ENCODE results near the gene HEATR5A.
"Not testable (repeated sequence)": the region's sequence is repeated elsewhere in the genome, so short reads cannot be mapped to it uniquely, and the experiment has no call there.

The HEATR5A gene

GRCh38 chr14:31363331-31364073 lies 56.8 kb downstream of the HEATR5A start:
- Histone ChIP-seq H3K27me3 (ENCODE audit: insufficient read depth, low read length, poor library complexity) (no peaks in the 10 kb centered on the region), H3K4me2 (ENCODE audit: low read length) (no peak overlapping the region), H4K5ac (ENCODE audit: low read length) (no peak overlapping the region), H3K56ac (ENCODE audit: low read length) (no peak overlapping the region), H3K4ac (ENCODE audit: low read depth, low read length) (no peak overlapping the region), H4K8ac (ENCODE audit: low read depth, low read length) (no peak overlapping the region), H2BK120ac (ENCODE audit: low read depth, low read length) (no peak overlapping the region), H3K4me3 (ENCODE audit: low read length) (no peak overlapping the region), H2AK5ac (ENCODE audit: low read length) (no peak overlapping the region), H3K18ac (ENCODE audit: low read length) (no peak overlapping the region), H2BK15ac (replicated peaks; ENCODE audit: low read depth) (no peak overlapping the region), H3K9ac (ENCODE audit: low read length) (no peak overlapping the region), H3K79me2 (ENCODE audit: control insufficient read depth, insufficient read depth, low read length) (no peaks in the 10 kb centered on the region), H3K27ac (ENCODE audit: low read depth, low read length) (no peak overlapping the region), H3K4me1 (ENCODE audit: control insufficient read depth, low read depth, low read length) (no peaks in the 10 kb centered on the region), H3K23ac (ENCODE audit: low read length) (no peak overlapping the region), H2BK5ac (ENCODE audit: low read length) (no peak overlapping the region), H3K36me3 (ENCODE audit: control insufficient read depth, insufficient read depth, low read length) (no peaks in the 10 kb centered on the region), H3K79me1 (ENCODE audit: low read length) (no peaks in the 10 kb centered on the region)
- WGBS (ENCODE audit: extremely low coverage, insufficient coverage, low lambda C conversion rate): no CpG with 5 or more reads among the region's 5 CpGs
- DNase-seq: no peak

GRCh38 chr14:31362746-31363145 lies 57.6 kb downstream of the HEATR5A start:
- no peak overlapping the region for H3K18ac ChIP-seq (ENCODE audit: low read length)
- H3K4ac ChIP-seq (ENCODE audit: low read depth, low read length): no peak overlapping the region
- no peak overlapping the region for H4K5ac ChIP-seq (ENCODE audit: low read length)
- no peaks in the 10 kb centered on the region for H3K79me2 ChIP-seq (ENCODE audit: control insufficient read depth, insufficient read depth, low read length)
- peak; percentile 0 for DNase-seq
- H2BK5ac ChIP-seq (ENCODE audit: low read length): no peak overlapping the region
- WGBS (ENCODE audit: extremely low coverage, insufficient coverage, low lambda C conversion rate): no CpG with 5 or more reads among the region's 4 CpGs
- no peak overlapping the region for H3K4me2 ChIP-seq (ENCODE audit: low read length)
- no peak overlapping the region for H2AK5ac ChIP-seq (ENCODE audit: low read length)
- no peaks in the 10 kb centered on the region for H3K79me1 ChIP-seq (ENCODE audit: low read length)
- H3K56ac ChIP-seq (ENCODE audit: low read length): no peak overlapping the region
- H3K9ac ChIP-seq (ENCODE audit: low read length): no peak overlapping the region
- H3K27me3 ChIP-seq (ENCODE audit: insufficient read depth, low read length, poor library complexity): no peaks in the 10 kb centered on the region
- H4K8ac ChIP-seq (ENCODE audit: low read depth, low read length): no peak overlapping the region
- no peak overlapping the region for H2BK15ac ChIP-seq (replicated peaks; ENCODE audit: low read depth)
- H3K36me3 ChIP-seq (ENCODE audit: control insufficient read depth, insufficient read depth, low read length): no peaks in the 10 kb centered on the region
- H2BK120ac ChIP-seq (ENCODE audit: low read depth, low read length): no peak overlapping the region
- no peak overlapping the region for H3K4me3 ChIP-seq (ENCODE audit: low read length)
- H3K27ac ChIP-seq (ENCODE audit: low read depth, low read length): no peak overlapping the region
- no peak overlapping the region for H3K23ac ChIP-seq (ENCODE audit: low read length)
- no peaks in the 10 kb centered on the region for H3K4me1 ChIP-seq (ENCODE audit: control insufficient read depth, low read depth, low read length)

DNA sequence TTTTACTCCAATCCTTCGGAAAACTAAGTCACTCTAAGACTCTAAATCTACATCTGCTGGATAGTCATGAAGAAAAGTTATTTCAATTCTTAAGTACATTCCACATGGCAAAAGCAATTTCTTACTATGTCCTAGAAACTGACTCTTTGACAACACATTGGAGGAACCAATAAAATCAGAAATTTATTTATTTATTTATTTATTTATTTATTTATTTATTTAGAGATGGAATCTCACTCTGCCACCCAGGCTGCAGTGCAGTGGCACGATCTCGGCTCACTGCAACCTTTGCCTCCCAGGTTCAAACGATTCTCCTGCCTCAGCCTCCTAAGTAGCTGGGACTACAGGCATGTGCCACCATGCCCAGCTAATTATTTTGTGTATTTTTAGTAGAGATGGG lies 58.6 kb downstream of the HEATR5A start:
- not testable (repeated sequence) for H3K27me3 ChIP-seq (ENCODE audit: insufficient read depth, low read length, poor library complexity); H2BK120ac ChIP-seq (ENCODE audit: low read depth, low read length); H2BK15ac ChIP-seq (replicated peaks; ENCODE audit: low read depth); H3K9ac ChIP-seq (ENCODE audit: low read length); H3K79me2 ChIP-seq (ENCODE audit: control insufficient read depth, insufficient read depth, low read length); H3K4me3 ChIP-seq (ENCODE audit: low read length); H3K18ac ChIP-seq (ENCODE audit: low read length); H3K4me2 ChIP-seq (ENCODE audit: low read length); H3K23ac ChIP-seq (ENCODE audit: low read length); H3K79me1 ChIP-seq (ENCODE audit: low read length); H3K56ac ChIP-seq (ENCODE audit: low read length); H4K8ac ChIP-seq (ENCODE audit: low read depth, low read length); DNase-seq; H4K5ac ChIP-seq (ENCODE audit: low read length); H2BK5ac ChIP-seq (ENCODE audit: low read length); H3K4me1 ChIP-seq (ENCODE audit: control insufficient read depth, low read depth, low read length); H2AK5ac ChIP-seq (ENCODE audit: low read length); H3K4ac ChIP-seq (ENCODE audit: low read depth, low read length); H3K36me3 ChIP-seq (ENCODE audit: control insufficient read depth, insufficient read depth, low read length); H3K27ac ChIP-seq (ENCODE audit: low read depth, low read length)
- WGBS (ENCODE audit: extremely low coverage, insufficient coverage, low lambda C conversion rate): no CpG with 5 or more reads among the region's 4 CpGs

DNA sequence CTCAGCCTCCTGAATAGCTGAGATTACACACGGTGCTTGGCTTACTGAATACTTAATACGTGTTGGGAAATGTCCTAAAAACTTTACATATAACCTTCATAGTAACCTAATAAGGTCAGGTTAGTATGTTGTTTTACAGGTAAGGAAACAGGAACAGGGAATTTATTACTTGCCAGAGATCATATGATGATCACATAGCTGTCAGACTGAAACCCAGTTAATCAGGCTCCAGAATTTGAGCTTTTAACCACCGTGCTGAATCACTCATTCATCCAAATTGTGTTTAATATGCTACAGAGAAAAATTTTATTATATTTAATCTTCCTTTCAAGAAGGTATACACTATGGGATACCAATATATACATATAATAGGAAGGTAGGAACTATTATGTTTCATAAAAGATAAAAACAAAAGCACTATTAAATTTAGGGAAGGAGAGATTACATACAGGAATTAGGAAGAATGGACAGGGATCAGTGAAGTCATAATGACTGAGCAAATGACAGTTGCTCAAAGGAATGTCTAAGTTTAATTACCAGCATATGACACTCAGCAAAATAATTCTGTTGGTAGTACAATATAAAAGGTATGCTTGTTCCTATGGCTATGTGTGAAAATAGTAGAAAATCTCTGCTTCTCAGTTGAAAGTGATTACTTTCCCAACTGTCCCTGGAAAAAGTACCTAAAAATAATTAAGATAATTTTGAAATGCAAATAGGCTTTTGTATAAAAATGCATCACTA lies 59.3 kb downstream of the HEATR5A start:
- Histone ChIP-seq H2AK5ac (ENCODE audit: low read length) (no peak overlapping the region), H2BK15ac (replicated peaks; ENCODE audit: low read depth) (no peak overlapping the region), H3K56ac (ENCODE audit: low read length) (no peak overlapping the region), H3K9ac (ENCODE audit: low read length) (no peak overlapping the region), H3K18ac (ENCODE audit: low read length) (no peak overlapping the region), H3K27me3 (ENCODE audit: insufficient read depth, low read length, poor library complexity) (no peaks in the 10 kb centered on the region), H2BK5ac (ENCODE audit: low read length) (no peak overlapping the region), H4K8ac (ENCODE audit: low read depth, low read length) (no peak overlapping the region), H3K4me1 (ENCODE audit: control insufficient read depth, low read depth, low read length) (no peaks in the 10 kb centered on the region), H2BK120ac (ENCODE audit: low read depth, low read length) (no peak overlapping the region), H3K79me2 (ENCODE audit: control insufficient read depth, insufficient read depth, low read length) (no peaks in the 10 kb centered on the region), H3K23ac (ENCODE audit: low read length) (no peak overlapping the region), H3K36me3 (ENCODE audit: control insufficient read depth, insufficient read depth, low read length) (no peaks in the 10 kb centered on the region), H4K5ac (ENCODE audit: low read length) (no peak overlapping the region), H3K27ac (ENCODE audit: low read depth, low read length) (no peak overlapping the region), H3K4ac (ENCODE audit: low read depth, low read length) (no peak overlapping the region), H3K4me3 (ENCODE audit: low read length) (no peak overlapping the region), H3K79me1 (ENCODE audit: low read length) (no peaks in the 10 kb centered on the region), H3K4me2 (ENCODE audit: low read length) (no peak overlapping the region)
- DNase-seq: no peak
- no CpG with 5 or more reads among the region's 3 CpGs for WGBS (ENCODE audit: extremely low coverage, insufficient coverage, low lambda C conversion rate)

GRCh38 chr14:31357279-31357678 lies 63.1 kb downstream of the HEATR5A start:
- Histone ChIP-seq H3K4me2 (ENCODE audit: low read length) (no peak overlapping the region), H4K5ac (ENCODE audit: low read length) (no peak overlapping the region), H3K4me1 (ENCODE audit: control insufficient read depth, low read depth, low read length) (no peaks in the 10 kb centered on the region), H3K4ac (ENCODE audit: low read depth, low read length) (no peak overlapping the region), H2AK5ac (ENCODE audit: low read length) (no peak overlapping the region), H3K27me3 (ENCODE audit: insufficient read depth, low read length, poor library complexity) (no peaks in the 10 kb centered on the region), H2BK15ac (replicated peaks; ENCODE audit: low read depth) (no peak overlapping the region), H3K79me1 (ENCODE audit: low read length) (no peaks in the 10 kb centered on the region), H3K79me2 (ENCODE audit: control insufficient read depth, insufficient read depth, low read length) (no peaks in the 10 kb centered on the region), H3K56ac (ENCODE audit: low read length) (no peak overlapping the region), H4K8ac (ENCODE audit: low read depth, low read length) (no peak overlapping the region), H3K23ac (ENCODE audit: low read length) (no peak overlapping the region), H2BK120ac (ENCODE audit: low read depth, low read length) (no peak overlapping the region), H3K4me3 (ENCODE audit: low read length) (no peak overlapping the region), H3K36me3 (ENCODE audit: control insufficient read depth, insufficient read depth, low read length) (no peaks in the 10 kb centered on the region), H3K9ac (ENCODE audit: low read length) (no peak overlapping the region), H3K27ac (ENCODE audit: low read depth, low read length) (no peak overlapping the region), H2BK5ac (ENCODE audit: low read length) (no peak overlapping the region), H3K18ac (ENCODE audit: low read length) (no peak overlapping the region)
- no peak for DNase-seq
- no CpG with 5 or more reads among the region's 3 CpGs for WGBS (ENCODE audit: extremely low coverage, insufficient coverage, low lambda C conversion rate)

Data from mesendoderm (in vitro differentiated cells).